ENCODE results near the gene NKD2.

Gene NKD2

DNA sequence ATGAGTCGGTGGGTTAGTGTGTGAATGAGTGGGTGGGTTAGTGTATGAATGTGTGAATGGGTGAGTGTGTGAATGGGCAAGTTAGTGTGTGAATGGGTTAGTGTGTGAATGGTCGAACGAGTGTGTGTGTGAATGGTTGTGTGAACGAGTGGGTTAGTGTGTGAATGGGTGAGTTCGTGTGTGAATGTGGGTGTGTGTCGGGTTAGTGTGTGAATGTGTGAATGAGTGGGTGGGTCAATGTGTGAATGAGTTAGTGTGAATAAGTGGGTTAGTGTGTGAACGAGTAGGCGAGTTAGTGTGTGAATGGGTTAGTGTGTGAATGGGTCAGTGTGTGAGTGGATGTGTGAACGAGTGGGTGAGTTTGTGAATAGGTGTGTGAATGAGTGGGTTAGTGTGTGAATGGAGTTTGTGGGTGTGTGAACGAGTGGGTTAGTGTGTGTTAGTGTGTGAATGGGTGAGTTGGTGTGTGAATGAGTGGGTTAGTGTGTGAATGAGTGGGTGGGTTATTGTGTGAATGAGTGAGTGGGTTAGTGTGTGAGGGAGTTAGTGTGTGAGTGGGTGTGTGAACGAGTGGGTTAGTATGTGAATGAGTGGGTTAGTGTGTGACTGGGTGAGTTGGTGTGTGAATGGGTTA lies 38.8 kb downstream of the NKD2 start:
- DNase-seq, result no peak

DNA sequence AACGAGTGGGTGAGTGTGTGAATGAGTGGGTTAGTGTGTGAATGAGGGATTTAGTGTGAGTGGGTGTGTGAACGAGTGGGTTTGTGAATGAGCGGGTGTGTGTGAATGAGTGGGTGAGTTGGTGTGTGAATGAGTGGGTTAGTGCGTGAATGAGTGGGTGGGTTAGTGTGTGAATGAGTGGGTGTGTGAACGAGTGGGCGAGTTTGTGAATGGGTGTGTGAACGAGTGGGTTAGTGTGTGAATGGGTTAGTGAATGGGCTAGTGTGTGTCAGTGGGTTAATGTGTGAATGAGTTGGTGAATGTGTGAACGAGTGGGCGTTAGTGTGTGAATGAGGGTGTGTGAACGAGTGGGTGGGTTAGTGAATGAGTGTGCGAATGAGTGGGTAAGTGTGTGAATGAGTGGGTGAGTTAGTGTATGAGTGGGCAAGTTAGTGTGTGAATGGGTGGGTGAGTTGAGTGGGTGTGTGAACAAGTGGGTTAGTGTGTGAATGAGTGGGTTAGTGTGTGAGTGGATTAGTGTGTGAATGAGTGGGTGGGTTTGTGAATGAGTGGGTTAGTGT lies 39.6 kb downstream of the NKD2 start:
- DNase-seq, result no peak

DNA sequence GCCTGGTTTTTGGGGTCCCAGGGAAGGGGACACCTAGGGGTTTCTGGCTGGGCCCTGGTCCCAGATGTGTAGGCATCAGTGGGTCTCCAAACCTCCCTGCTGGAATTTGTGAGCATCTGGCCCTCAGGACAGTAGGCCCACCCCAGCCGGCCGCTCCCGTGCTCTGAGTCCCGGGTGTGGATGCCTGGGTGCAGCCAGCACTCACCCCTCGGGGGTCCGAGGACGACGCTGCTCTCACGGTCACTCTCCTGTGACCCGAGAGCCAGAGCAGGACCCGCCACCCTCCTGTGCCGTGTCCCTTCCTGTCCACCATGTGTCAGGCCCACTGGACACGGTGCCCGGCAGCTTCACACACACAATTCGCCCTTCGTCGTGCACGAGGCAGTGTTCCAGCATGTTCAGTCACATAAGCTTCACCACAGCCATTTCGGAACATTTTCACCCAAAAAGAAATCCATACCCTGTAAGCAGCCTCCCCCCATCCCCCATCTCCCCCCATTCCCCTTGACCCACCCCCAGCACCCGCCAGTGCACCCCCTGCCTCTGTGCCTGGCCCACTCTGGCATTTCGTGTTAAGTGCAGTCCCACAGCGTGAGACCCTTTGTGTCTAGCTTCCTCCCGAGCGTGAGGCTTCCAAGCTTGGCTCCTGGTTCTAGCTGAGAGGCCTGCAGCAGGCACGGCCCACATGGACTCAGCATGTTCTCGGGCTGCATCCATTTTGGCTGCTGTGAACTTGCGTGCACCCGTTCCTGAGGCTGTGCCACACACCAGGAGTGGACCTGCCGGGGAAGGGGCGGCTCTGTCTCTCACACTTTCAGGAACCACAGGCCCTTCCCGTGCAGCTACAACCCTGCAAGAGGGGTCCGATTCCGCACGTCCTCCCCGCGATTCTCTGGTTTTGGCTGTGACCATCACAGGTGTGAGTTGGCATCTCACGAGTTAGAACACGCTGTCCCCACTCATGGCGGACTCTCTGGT lies 40.5 kb downstream of the NKD2 start:
- DNase-seq, result no peak

DNA sequence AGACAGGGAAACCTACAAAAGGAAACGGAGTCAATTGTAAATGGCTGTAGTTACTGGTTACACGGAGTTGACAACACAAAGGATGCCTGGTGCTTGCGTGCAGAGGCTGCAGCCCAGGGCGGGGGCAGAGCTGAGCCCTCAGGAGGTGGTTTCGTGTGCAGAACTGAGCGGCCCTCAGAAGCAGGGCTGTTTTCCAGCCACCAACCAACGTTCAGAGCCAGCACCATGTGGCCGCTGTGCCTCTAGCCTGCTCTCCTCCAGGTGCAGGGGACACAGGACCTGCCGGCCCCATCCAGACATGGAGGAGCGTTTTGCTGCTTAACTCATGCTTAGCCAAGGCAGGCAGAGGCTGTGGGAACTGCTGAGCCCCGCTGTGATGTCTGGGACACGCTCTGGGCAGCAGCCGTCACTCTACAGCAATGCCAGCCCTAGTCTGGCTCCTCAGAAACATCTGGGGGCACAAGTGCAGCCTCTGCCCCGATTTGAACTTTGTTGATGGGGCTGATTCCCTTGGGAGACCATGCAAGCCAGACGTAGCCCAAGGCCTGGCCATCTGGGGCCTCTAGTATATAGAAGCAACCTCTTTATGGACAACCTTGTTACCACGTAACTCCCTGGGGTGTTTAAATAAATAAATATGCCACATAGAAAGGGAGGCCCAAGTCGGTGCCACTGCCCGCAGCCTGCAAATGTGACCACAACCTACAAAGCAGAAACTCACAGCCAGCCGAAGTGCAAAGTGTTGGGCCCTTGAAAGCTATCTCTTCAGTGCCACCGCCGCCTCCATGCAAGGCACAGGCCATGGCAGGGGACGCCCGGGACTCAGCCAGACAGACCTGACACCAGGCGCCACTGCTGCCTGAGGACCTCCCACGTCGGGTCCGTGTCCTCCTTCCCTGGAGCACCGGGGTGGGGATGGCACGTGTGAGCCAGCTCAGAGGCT lies 42.1 kb downstream of the NKD2 start:
- DNase-seq, result no peak

DNA sequence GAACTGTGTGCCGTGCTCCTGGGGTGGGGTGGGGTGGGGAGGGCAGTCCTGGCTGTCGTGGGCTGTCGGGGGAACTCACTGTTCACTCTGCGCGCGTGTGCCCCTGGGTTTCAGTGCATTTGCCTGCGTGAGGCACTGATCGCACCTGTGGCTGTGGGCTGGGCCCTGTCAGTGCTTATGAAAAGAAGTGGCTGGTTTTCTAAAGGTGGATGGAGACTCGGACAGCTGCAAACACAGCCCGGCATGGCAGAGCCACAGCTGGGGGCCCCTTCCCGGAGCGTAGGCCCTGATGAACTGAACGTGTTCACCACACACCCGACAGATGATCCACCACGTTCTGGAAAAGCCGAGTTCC lies 42.7 kb downstream of the NKD2 start:
- no peak for DNase-seq

DNA sequence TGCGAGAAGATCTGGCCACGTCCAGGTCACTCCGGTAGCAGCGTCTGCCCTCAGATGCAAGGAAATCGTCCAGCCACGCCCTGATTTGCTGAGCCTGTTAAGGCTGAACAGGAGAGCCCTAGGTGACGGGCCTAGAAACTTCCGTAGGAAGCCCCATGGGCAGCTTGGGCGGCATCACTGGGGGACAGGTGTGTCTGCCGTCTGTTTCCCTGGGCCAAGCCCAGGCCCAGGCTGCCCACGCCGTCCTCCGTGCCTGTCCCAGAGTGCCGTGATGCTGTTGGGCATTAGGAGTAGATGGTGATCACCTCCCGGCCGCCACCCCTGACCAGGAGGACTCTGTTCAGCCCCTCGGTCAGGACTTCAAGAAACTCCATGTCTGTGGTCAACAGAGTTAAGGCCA lies 43.5 kb downstream of the NKD2 start:
- no peak for DNase-seq

DNA sequence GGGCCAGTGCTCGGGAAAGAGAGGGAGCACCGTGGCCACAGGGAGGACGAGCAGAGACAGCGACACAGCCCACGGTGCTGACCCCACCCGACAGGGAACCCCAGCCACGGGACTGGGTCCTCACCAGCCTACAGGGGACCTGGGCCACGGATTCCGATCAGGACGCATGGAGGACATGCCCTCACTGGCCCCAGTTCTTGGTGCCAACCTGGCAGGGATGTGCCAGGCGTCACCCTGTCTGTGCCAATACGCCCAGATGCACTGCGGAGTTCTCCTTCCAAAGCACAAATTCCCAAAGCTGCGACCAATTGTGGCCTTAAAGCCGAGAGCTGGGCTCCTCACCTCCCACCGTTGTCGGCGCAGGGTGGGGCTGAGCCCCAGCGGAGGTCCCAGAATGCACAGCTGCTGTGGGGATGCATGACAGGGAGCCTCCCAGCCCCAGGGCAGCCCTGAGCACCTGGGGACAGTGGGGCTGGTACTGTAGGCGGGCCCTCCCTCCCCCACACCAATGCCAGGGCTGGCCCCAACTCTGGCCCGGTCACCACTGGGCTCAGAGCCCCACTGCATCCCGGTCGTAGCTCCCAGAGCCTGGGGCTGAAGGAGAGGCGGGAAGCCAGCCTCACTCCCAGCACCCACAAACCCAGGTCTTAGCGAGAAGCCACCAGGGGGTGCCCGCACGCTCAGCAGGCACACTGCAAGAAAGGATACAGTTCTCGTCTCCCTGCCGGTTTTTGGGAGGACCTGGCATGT lies 44.2 kb downstream of the NKD2 start:
- no peak for DNase-seq

DNA sequence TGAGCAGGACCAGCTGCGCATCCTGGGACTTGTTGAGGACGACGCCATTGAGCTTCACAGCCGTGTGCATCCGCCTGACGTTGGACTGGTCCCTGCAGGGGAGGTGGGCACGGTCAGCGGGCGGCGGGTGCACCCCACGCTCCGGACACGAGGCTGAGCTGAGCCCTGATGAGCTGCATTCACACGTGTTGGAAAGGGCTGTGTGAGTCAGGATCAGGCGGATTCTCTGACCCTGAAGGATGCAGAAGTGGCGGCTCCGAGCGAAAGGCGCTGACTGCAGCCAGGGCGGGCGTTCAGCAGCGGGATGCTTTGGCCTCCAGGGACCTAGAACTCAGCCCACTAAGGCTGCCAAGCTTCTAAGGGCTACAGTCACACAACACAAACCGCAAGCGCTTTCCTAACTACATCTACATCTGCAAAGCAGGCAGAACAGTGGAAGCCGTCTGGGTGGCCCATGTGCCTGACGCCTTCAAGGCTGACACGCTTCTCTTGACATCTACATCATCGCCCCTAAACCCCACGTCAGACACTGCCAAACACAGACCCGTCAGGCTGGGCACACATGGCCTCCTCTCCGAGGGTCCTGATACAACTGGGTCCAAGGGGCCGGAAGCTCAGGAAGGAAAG lies 44.9 kb downstream of the NKD2 start:
- no peak for DNase-seq

DNA sequence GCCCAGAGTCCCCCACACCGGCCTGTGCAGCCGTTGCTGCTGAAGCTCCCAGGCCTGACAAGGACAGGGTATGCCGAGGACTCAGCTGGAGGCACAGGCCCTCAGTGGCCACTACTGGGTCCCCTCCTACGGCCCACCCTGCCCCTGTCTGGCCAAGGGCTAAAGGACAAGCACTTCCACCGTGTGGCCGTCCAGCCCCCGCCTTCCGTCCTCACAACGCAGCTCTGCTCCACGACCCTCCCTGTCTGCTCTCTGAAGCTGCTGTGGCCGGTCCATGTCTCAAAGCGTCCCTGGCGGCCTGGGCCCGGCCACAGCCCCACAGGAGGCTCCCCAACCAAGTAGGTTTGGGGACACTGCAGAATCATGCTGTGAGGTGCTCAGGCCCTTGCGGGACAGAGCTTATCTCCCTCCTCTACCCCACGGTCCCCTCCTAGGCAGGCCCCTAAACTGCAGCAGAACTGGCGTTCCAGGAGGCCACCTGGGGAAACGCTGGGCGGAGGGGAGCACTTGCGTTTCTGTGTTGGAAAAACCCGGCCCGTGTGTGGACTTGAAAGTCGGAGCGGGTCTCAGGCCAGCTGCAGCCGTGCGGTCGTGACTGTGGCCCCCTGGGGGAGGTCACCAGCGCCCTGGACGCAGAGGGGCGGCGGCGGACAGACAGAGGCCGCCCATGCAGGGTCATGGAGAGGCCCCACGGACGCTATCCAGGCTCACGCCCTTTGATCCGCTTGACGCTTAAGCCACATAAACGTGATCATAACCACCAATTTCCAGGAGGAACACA lies 45.6 kb downstream of the NKD2 start:
- DNase-seq, result no peak

DNA sequence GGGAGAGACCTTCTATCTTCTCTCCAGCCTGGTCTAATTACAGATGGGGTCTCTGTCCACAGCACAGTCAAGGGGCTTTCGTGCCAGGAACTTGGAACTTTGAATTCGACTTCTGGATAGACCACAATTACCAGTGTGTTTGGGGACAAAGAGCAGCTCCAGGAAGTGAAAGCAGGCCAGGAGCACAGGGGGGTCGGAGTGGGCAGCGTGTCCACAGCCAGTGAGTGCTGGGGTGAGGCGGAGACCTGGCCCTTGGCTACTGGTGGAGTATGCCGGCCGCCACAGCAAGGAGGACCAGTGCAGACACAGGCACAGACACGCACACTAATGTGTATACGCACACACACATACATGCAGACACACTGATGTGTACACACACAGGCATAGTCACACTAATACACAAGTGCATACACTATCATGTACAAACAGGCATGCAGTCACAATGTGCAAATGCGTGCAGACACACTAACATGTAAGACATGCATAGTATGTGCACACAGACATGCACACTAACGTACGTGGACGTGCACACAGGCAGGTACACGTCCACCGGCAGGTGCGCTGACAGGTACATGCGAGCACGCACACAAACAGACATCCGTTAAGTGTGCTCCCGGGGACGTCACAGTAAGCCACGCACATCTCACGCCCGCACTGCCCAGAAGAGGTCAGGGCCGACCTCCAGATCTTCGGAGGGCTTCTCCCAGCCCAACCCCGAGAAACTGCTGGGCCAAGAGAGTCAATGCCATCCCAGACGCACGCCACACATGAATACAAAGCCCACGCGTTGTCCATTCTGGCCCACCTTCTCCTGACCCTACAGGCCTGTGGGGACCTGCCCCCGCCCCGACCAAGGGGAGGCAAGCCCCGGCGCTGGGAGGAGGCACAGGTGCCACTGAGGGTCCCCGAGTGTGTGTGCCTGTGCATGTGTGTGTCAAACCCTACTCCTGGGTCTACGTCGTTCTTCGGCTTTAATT lies 46.5 kb downstream of the NKD2 start:
- DNase-seq, result no peak

DNA sequence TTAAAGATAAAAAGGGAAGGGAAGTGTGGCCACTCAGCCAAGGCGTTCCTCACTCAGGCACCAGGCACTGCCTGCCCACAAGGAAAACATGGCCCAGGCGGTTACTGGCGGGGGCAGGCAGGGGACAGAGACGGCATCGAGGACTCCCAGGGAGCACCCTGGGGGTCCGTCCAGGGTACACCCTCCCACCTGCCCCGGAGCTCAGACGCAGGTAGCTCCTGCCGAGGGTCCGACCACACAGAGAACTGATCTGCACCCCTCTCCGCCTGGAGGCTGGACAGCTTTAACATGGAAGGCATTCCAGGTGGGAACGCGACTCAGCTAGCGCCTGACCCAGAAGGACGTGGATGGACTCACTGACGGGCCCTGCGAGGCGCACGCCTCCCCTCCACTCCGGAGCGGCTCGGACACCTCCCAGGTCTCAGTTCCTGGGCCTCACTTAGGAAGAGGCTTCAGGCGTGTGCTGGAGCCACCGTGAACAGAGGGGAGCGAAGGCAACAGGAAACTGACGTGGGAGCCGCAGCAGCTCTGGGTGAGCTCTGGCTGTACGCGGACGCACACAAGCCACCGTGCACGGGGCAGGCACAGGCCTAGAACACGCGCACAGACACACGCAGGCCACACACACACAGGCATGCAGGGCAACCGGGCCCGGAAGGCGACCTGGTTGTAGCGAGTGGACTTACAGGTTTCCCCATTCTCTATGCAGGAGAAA lies 47.5 kb downstream of the NKD2 start:
- DNase-seq, result no peak

DNA sequence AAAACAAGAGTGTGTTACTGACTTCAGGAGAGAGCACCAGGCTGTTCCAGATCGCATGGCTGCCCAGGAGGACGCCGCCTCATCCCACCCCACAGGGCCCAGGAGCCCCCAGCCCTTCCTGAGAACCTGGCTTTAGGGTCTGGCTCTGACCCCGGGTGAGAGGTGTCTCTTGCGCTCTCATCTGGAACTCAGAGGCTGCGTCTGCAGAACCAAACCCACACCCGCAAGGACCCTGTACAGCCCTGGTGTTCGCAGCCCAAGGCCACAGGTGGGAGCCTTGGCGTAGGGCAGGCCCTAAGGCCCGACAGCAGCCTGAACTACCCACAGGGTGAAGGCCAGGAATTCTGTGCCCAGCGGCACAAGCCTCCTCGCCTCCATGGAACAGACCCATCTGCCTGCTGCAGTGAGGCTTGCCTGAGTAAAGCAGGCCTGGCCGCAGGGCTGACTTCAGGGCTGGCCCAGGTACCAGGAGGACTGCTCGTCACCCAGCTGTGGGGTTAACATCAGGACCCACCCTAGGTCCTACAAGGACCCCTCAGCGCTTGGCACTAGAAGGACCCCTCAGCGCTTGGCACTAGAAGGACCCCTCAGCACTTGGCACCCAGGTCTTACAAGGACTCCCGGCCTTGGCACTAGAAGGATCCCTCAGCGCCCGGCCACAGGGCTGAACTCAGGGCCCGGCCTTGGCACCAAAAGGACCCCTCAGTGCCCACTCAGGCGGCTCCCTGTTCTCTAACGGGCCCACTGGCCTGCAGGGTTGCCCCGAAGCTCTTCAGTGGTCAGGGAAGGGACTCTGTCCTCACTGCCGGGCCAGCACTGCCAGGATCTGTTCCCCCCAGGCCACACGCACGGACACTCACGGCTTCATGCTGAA lies 48.2 kb downstream of the NKD2 start:
- no peak for DNase-seq

DNA sequence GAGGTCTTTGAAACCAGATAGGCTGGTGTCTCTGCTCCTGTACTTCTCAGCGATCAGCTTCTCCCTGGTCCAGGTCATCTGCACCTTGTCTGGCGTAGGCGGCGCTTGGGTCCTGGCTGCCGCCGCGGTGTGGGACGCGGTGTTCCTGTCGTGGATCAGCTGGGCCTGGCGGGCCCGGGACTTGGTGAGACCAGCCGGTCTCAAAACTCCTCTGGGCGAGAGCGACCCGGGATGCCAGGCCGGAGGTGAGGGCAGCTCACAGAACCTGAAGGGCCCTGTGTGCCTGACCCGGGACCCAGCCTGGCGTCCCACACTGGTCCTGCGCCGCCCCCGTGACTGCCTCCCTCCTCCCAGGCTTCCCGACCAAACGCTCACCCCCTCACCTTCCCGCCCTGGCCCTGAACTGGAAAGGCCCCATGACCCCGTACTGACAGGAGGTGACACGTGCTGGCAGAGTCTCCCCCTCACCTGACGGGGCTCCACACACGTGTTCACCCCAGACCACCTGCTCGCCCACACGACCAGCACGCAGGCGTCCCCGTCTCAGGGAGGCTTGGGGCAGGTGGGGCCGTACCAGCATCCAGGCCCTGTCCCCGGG lies 49.0 kb downstream of the NKD2 start:
- no peak for DNase-seq

DNA sequence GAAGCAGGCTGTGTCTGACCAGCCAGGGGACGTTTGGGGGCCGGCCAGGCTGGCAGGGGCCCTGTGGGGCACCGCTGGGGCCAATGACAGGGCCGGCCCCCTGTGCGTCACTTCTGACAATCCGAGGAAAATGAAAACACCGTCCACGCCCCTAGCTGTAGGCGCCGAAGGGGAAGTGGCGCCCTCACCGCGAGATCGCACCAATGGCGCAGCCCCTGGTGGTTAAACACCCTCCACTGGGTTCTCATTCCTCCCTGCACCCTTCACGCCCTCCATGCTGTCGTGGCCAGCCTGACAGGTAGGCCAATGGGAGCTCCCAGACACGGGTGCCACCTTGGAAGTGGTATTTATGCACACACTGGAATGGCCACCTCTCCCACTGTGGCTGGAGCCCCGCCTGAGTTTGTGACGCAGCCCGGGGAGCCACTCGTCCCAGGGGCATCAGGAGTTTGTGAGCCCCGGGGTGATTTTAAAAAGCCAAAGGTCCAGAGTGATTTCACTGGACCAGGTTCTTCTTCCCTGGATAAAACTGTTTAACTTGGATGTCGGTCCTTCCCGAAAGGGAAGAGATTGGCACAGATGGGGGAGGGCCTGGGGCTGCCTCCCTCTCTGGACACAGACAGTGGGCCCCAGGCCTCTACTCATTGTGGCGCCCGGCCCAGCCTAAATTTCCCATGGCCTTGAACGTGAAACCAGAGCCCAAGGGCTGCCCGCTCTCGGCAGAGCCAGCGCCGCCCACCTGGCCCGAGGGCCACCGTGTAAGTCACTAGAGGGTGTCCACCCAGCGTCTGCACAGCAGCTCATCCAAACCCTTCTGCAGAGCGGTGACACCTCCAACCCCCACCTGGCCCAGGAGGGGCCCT lies 49.7 kb downstream of the NKD2 start:
- no peak for DNase-seq

DNA sequence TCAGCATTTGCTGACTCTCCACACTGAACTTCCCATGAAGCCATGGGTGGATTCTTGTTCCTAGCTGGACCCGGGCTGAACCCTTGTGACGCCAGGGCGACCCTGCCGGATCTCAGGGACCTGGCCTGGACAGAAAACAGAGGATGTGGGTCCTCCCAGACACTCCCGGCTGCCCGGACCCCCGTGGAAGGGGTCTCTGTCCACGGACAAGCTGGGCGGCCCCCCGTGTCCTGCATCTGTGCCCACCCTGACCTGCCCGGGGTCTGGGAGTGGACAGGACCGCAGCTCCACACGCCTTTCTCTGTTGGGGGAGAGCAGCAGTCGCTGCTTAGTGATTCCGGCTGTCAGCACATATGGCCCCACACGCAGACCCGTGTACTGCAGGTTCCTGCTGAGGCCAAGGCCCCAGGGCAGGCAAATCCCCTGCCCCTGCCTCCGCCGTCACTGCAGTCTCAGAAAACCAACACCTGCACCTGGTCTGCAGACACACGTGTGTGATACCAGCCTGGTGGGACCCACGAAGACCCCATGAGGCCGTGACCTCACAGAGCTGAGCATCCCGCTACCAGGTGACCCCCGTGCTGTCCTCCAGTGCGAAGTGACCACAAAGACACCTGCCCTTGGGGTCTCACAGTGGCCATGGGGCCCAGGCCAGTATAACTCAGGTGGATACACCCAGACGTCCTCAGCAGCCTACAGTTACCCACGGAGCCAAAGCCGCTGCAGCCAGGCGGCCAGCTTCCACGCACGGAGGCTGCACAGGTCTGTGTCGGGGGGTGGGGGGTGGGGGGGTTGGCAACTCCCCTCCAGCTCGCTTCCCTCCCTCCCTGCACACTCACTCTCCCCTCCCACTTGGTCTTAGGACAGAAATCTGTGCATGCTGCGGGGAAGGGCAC lies 50.6 kb downstream of the NKD2 start:
- no peak for DNase-seq

Measured in NCI-H146 (cell line).